Activated CD8-positive, alpha-beta memory T cell treated with anti-CD3 and anti-CD28 coated beads for 36 hours (primary cell): ENCODE results near the gene ZNF511. TPM values are rescaled to one million over a fixed set of nuclear protein-coding genes. Genes with fewer than 3 reads are reported as not detected.

Experiments used
- CTCF ChIA-PET: fragments of 350-600 bp; sonication (Branson Sonifier 250); formaldehyde crosslinking; loops from one replicate; lab custom pipeline; 2021; ENCODE audit warnings: antibody characterized with exemption; lab: Charles Lee
- POLR2A ChIA-PET: fragments of 350-600 bp; sonication (Branson Sonifier 250); formaldehyde crosslinking; loops from one replicate; lab custom pipeline; 2021; ENCODE audit warnings: antibody characterized with exemption; lab: Charles Lee
- total RNA-seq, 2 experiments: library from RNA; stranded (reverse); gene quantifications; one replicate each; pipeline ENCODE4 v1.2.3, GENCODE V29; 2021

Gene ZNF511
- total RNA-seq, 2 experiments from 2014 or later: 80.8 to 82.5 TPM

- ChIA-PET CTCF (no interaction called here), POLR2A (no interaction called here)
Observed at GRCh38 chr10:133337370-133337725, 28.6 kb downstream of the ZNF511 start.

- ChIA-PET CTCF (no interaction called here), POLR2A (no interaction called here)
Observed at GRCh38 chr10:133338080-133339071, 29.7 kb downstream of the ZNF511 start.

GRCh38 chr10:133339708-133340380 lies 31.1 kb downstream of the ZNF511 start:
- ChIA-PET CTCF (interaction anchor here (2.1 kb wide), 1 partner anchor 10 kb away, joined by 7 read pairs; no protein-coding TSS in a partner anchor), POLR2A (no interaction called here)

GRCh38 chr10:133341983-133342382 lies 33.3 kb downstream of the ZNF511 start:
- ChIA-PET CTCF (interaction anchor here (0.7 to 2.1 kb wide), 2 partner anchors 12 to 16 kb away, joined by 4 to 7 read pairs; partner anchors contain the start of gene FUOM), POLR2A (no interaction called here)

- POLR2A ChIA-PET: no interaction called here
- CTCF ChIA-PET: no interaction called here
Observed at GRCh38 chr10:133342942-133343341, 34.2 kb downstream of the ZNF511 start.

GRCh38 chr10:133343558-133343957 lies 34.8 kb downstream of the ZNF511 start:
- ChIA-PET POLR2A (interaction anchor here (0.7 kb wide), 1 partner anchor 47 kb away, joined by 4 read pairs; no protein-coding TSS in a partner anchor), CTCF (interaction anchor here (1.1 kb wide), 1 partner anchor 11 kb away, joined by 3 read pairs; no protein-coding TSS in a partner anchor)

- CTCF ChIA-PET: interaction anchor here (0.9 to 1.1 kb wide), 2 partner anchors 12 to 14 kb away, joined by 3 to 4 read pairs; no protein-coding TSS in a partner anchor
- POLR2A ChIA-PET: no interaction called here
Observed at GRCh38 chr10:133344236-133344635, 35.5 kb downstream of the ZNF511 start.

GRCh38 chr10:133346413-133346812 lies 37.7 kb downstream of the ZNF511 start:
- ChIA-PET CTCF (no interaction called here), POLR2A (no interaction called here)

- POLR2A ChIA-PET: no interaction called here
- CTCF ChIA-PET: interaction anchor here (1.9 kb wide), 1 partner anchor 18 kb away, joined by 10 read pairs; no protein-coding TSS in a partner anchor
Observed at GRCh38 chr10:133347710-133348517, 39.2 kb downstream of the ZNF511 start.

- POLR2A ChIA-PET: no interaction called here
Observed at GRCh38 chr10:133349160-133349568, 40.5 kb downstream of the ZNF511 start.

GRCh38 chr10:133349577-133350011 lies 40.9 kb downstream of the ZNF511 start:
- ChIA-PET CTCF (no interaction called here), POLR2A (no interaction called here)

More at GRCh38 chr10:133349160-133349568, 40.5 kb downstream of the ZNF511 start:
- CTCF ChIA-PET: no interaction called here

GRCh38 chr10:133350283-133350949 lies 41.7 kb downstream of the ZNF511 start:
- ChIA-PET CTCF (no interaction called here), POLR2A (no interaction called here)

GRCh38 chr10:133350950-133351329 lies 42.2 kb downstream of the ZNF511 start:
- ChIA-PET CTCF (no interaction called here), POLR2A (no interaction called here)

- ChIA-PET CTCF (interaction anchor here (0.6 kb wide), 1 partner anchor 314 kb away, joined by 3 read pairs; no protein-coding TSS in a partner anchor), POLR2A (interaction anchor here (0.5 to 0.6 kb wide), 2 partner anchors 16 to 59 kb away, joined by 3 to 5 read pairs; no protein-coding TSS in a partner anchor)
Observed at GRCh38 chr10:133351408-133352318, 42.9 kb downstream of the ZNF511 start.

GRCh38 chr10:133353202-133353959 lies 44.7 kb downstream of the ZNF511 start:
- ChIA-PET CTCF (interaction anchor here (1.2 to 1.6 kb wide), 2 partner anchors 24 to 84 kb away, joined by 3 to 4 read pairs; no protein-coding TSS in a partner anchor), POLR2A (no interaction called here)

- POLR2A ChIA-PET: no interaction called here
- CTCF ChIA-PET: interaction anchor here (1.2 to 1.6 kb wide), 2 partner anchors 24 to 83 kb away, joined by 3 to 4 read pairs; no protein-coding TSS in a partner anchor
Observed at GRCh38 chr10:133353988-133354605, 45.4 kb downstream of the ZNF511 start.
